Measurements from ENCODE around the gene PRKAR2B.

DNA sequence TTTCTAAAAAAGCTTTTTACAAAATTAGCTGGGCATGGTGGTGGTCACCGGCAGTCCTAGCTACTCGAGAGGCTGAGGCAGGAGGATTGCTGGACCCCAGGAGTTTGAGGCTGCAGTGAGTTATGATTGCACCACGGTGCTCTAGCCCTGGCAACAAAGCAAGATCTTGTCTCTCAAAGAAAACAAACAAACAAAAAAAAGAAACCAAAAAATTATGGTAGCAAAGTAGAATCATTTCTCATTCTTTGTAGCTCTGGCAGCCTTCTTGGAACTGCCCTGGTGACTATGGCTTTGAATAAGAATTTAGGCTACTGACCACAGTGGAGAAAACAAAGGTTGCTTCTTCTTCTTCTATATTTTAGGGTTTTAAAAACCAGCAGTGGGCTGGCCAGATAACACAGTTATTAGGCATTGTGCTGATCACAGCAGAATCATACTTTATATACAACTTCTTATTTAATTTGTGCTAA lies 41.9 kb upstream of the PRKAR2B start:
- TF ChIP-seq POLR2AphosphoS5 (IDR thresholded peaks at IDR 0.05; ENCODE audit: low read depth, low read length): no peak
- no peak for TF ChIP-seq SPI1 (IDR thresholded peaks at IDR 0.05; ENCODE audit: low read depth, low read length)
- no peak for TF ChIP-seq POLR2A (IDR thresholded peaks at IDR 0.05; ENCODE audit: low read depth, low read length)
- no peak for TF ChIP-seq TAF1 (IDR thresholded peaks at IDR 0.05; ENCODE audit: low read depth, low read length)
- TF ChIP-seq POU2F2 (IDR thresholded peaks at IDR 0.05; ENCODE audit: low read depth, low read length): no peak

Data from GM12891 (cell line).